Neural crest cell (in vitro differentiated cells): ENCODE data around the gene ALAD. TPM values are rescaled to one million over a fixed set of nuclear protein-coding genes. Genes with fewer than 3 reads are reported as not detected.

Experiments
- DNase-seq: peaks from one replicate; pipeline ENCODE4 v3.0.0; 2021; ENCODE audit warnings: low read depth, mixed read lengths, low spot score
- H3K27ac Mint-ChIP-seq: one replicate; pipeline ENCODE4 v1.8.0; 2021; ENCODE audit warnings: mild to moderate bottlenecking, mixed read lengths; ENCODE audit not compliant: unreplicated experiment
- H3K27me3 Mint-ChIP-seq: 2 replicates; pipeline ENCODE4 v1.8.0; 2021; ENCODE audit warnings: low read depth, mild to moderate bottlenecking, mixed read lengths
- H3K36me3 Mint-ChIP-seq: 2 replicates; pipeline ENCODE4 v1.8.0; 2021; ENCODE audit warnings: low read depth, mild to moderate bottlenecking, mixed read lengths
- H3K4me1 Mint-ChIP-seq: 2 replicates; pipeline ENCODE4 v1.8.0; 2021; ENCODE audit warnings: mixed read lengths
- H3K4me3 Mint-ChIP-seq: one replicate; pipeline ENCODE4 v1.8.0; 2021; ENCODE audit warnings: mild to moderate bottlenecking, mixed read lengths
- H3K9me3 Mint-ChIP-seq: 2 replicates; pipeline ENCODE4 v1.8.0; 2021; ENCODE audit warnings: mixed read lengths
- CTCF ChIP-seq: fragments of 200-600 bp; sonication (generic); conservative IDR thresholded peaks from 2 replicates; pipeline ENCODE4 v1.5.0; 2021; ENCODE audit warnings: antibody characterized with exemption, mild to moderate bottlenecking
- total RNA-seq: library from RNA; stranded (reverse); gene quantifications from 2 replicates; pipeline ENCODE4 v1.2.1, GENCODE V29; 2021

ALAD gene
- total RNA-seq, 1 donor from 2014 or later, result 23.2 TPM

- Mint-ChIP-seq H3K36me3 (no peaks in the 10 kb centered on the region), H3K27ac (no peak within 1 kb of the TSS), H3K9me3 (no peaks in the 10 kb centered on the region), H3K4me1 (peaks cover 14% of the 10 kb centered on the region), H3K4me3 (peak within 1 kb of the TSS; percentile 60), H3K27me3 (peaks cover 78% of the 10 kb centered on the region)
- no peak for DNase-seq
- TF ChIP-seq CTCF, result no peak
Measured at GRCh38 chr9:113349445-113350094, 51.5 kb downstream of the ALAD start, which contains the start of gene BSPRY. BSPRY (plus strand) TSS chr9:113349541; CDS start chr9:113349580, 39 bp downstream.

- DNase-seq, result no peak
- H3K9me3 Mint-ChIP-seq, result no peaks in the 10 kb centered on the region
- H3K36me3 Mint-ChIP-seq, result no peaks in the 10 kb centered on the region
- no peak for TF ChIP-seq CTCF
- H3K4me3 Mint-ChIP-seq, result peak overlapping the region; percentile 60
- H3K27ac Mint-ChIP-seq, result no peak overlapping the region
- H3K27me3 Mint-ChIP-seq, result peaks cover 73% of the 10 kb centered on the region
- peaks cover 14% of the 10 kb centered on the region for H3K4me1 Mint-ChIP-seq
Measured at GRCh38 chr9:113349066-113349444, 52.0 kb downstream of the ALAD start.

GRCh38 chr9:113348437-113348836 lies 52.6 kb downstream of the ALAD start:
- Mint-ChIP-seq H3K36me3 (no peaks in the 10 kb centered on the region), H3K9me3 (no peaks in the 10 kb centered on the region), H3K4me3 (peak overlapping the region; percentile 34), H3K4me1 (peaks cover 14% of the 10 kb centered on the region), H3K27ac (no peak overlapping the region), H3K27me3 (peaks cover 69% of the 10 kb centered on the region)
- no peak for DNase-seq
- TF ChIP-seq CTCF, result no peak

GRCh38 chr9:113345671-113346070 lies 55.4 kb downstream of the ALAD start:
- H3K27me3 Mint-ChIP-seq, result peaks cover 51% of the 10 kb centered on the region
- TF ChIP-seq CTCF, result no peak

GRCh38 chr9:113345190-113345589 lies 55.9 kb downstream of the ALAD start:
- Mint-ChIP-seq H3K9me3 (no peaks in the 10 kb centered on the region), H3K27me3 (peaks cover 50% of the 10 kb centered on the region), H3K4me3 (peak overlapping the region; percentile 43), H3K36me3 (no peaks in the 10 kb centered on the region), H3K27ac (no peak overlapping the region), H3K4me1 (peaks cover 19% of the 10 kb centered on the region)
- TF ChIP-seq CTCF, result no peak
- DNase-seq, result no peak

More at GRCh38 chr9:113345671-113346070, 55.4 kb downstream of the ALAD start:
- DNase-seq, result no peak
- Mint-ChIP-seq H3K36me3 (no peaks in the 10 kb centered on the region), H3K4me1 (peaks cover 15% of the 10 kb centered on the region), H3K4me3 (no peak overlapping the region), H3K9me3 (no peaks in the 10 kb centered on the region), H3K27ac (no peak overlapping the region)
